Posterior vena cava (tissue), 2 donors: ENCODE measurements around the gene GPX7. TPM values are rescaled to one million over a fixed set of nuclear protein-coding genes. Genes with fewer than 3 reads are reported as not detected.

Experiments
- DNase-seq: peaks from one replicate; pipeline ENCODE4 v3.0.0-alpha.2; 2020; ENCODE audit warnings: low spot score
- intact Hi-C, 2 donors: fragments of 100-400 bp; cut with DNase I; formaldehyde crosslinking; loops; one replicate each; pipeline versions ENCODE4 v1.14.1 to v1.14.2; 2022 to 2023
- total RNA-seq, 2 donors: library from RNA; stranded (reverse); fragmentation: NEBNext Ultra II Directional; extraction: Animal tissue kit (Norgen Biotek cat#: 25700); gene quantifications; one replicate each; pipeline ENCODE4 v1.2.1, GENCODE V29; 2021
- donor health status: DM: yes; HTN: yes; CAD: no.
- donor health status: DM: yes; HTN: yes; CAD: no.

GPX7 gene
- total RNA-seq, 2 donors from 2014 or later = 8.1 to 12.1 TPM

DNA sequence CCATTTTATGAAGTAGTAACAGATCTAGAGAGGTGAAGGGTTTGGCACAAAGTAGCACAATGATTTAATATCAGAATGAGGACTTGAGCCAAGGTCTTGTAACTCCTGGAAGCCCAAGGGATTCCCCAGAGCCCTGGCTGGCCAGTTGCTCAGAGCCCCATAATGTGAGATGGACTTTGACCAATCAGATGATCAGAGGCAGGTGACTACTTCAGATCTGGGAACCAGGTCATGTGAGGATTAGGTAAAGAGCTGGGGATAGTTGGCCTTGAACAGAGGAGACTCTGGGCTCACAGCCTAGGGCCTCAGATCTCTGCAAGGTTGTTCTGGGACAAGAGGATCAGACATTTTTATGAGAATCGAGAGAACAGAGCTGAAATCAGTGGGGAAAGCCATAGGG, 49.7 kb downstream of the GPX7 start:
- intact Hi-C loops = no loop called here
- no peak for DNase-seq

DNA sequence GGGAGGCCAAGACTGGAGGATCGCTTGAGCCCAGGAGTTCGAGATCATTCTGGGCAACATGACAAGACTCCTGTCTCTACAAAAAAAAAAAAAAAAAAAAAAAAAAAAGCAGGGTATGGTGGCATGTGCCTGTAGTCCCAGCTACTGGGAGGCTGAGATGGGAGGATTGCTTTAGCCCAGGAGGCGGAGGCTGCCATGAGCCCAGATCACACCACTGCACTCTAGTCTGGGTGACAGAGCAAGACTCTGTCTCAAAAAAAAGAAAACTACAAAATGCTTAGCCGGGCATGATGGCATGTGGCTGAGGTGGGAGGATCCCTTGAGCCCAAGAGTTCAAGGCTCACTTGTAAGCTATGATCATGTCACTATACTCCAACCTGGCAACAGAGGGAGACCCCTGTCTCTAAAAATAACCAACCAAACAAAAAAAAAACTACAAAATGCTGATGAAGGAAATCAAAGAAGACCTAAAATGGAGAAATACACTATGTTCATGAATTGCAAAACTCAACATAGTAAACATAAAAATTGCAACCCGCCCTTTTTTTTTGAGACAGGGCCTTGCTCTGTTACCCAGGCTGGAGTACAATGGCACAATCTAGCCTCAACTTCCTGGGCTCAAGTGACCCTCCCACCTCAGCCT, 51.2 kb downstream of the GPX7 start:
- intact Hi-C loops = no loop called here

DNA sequence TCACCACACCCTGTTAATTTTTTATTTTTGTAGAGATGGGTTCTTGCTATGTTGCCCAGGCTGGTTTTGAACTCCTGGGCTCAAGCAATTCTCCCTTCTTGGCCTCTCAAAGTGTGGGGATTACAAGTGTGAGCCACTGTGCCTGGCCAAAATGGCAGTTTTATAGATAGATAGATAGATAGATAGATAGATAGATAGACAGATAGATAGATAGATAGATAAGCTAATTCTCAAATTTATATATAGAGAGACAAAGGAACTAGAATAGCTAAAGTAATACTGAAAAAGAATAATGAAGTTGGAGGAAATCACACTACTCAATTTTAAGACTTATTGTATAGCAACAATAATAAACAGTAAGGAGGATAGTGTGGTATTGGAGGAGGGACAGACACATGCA, 51.9 kb downstream of the GPX7 start:
- intact Hi-C loops = no loop called here
- DNase-seq = no peak

More for the DNA sequence above, 51.2 kb downstream of the GPX7 start:
- no peak for DNase-seq

DNA sequence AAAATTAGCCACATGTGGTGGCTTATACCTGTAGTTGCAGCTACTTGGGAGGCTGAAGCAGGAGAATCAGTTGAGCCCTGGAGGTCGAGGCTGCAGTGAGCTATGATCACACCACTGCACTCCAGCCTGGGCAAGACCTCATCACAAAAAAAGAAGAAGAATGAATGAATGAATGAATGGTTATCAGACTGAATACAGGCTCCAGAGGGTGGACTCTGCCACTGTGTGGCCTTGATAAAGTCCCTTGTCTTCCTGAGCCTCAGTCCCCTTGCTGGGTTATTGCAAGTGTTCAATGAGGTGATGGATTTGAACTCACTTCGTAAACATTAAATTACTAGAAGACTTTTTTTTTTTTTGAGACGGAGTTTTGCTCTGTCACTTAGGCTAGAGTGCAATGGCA, 55.5 kb downstream of the GPX7 start:
- DNase-seq = no peak

More for the DNA sequence above, 55.5 kb downstream of the GPX7 start:
- intact Hi-C loops = no loop called here

Other genes starting within 250 kb of the GPX7 start
- 10 to 100 TPM; 19.9 to 23.2 TPM for gene CC2D1B, start 236.2 kb upstream of the GPX7 start, total RNA-seq
- gene ORC1, start 197.9 kb upstream of the GPX7 start, total RNA-seq = under 1 TPM; 0.46 to 0.52 TPM
- 10 to 100 TPM; 29.6 to 31.6 TPM for gene PRPF38A, start 197.8 kb upstream of the GPX7 start, total RNA-seq
- 10 to 100 TPM; 35.8 to 39.8 TPM for gene TUT4, start 49.3 kb upstream of the GPX7 start, total RNA-seq
- under 1 TPM in 1 of 2 donors, not detected in 1; 0.14 TPM for gene SHISAL2A, start 30.8 kb downstream of the GPX7 start, total RNA-seq
- 10 to 100 TPM; 13.7 to 14.1 TPM for gene COA7, start 96.0 kb downstream of the GPX7 start, total RNA-seq
- gene ZYG11B, start 124.1 kb downstream of the GPX7 start, total RNA-seq = 10 to 100 TPM; 33.1 to 35.1 TPM
- under 1 TPM in 1 of 2 donors, not detected in 1; 0.05 TPM for gene ZYG11A, start 240.4 kb downstream of the GPX7 start, total RNA-seq